ENCODE measurements around the gene CPVL.

GRCh38 chr7:28993371-28993770 is 153.0 kb downstream of the CPVL start:
- TF ChIP-seq CTCF (IDR thresholded peaks at IDR 0.05), result no peak
- no peak for TF ChIP-seq POLR2A (IDR thresholded peaks at IDR 0.05)
- no peak for TF ChIP-seq POLR2AphosphoS5 (IDR thresholded peaks at IDR 0.05)

Data from prostate gland (tissue), 2 donors.